K562 (cell line): ENCODE data around the gene SERAC1.

Experiments used
- EZH2 ChIP-seq: IDR thresholded peaks from 2 replicates; pipeline ENCODE4 v1.6.1; 2012; ENCODE audit warnings: low read depth, mild to moderate bottlenecking, inconsistent platforms, low read length, borderline replicate concordance
- JUND ChIP-seq, 2 experiments: IDR thresholded peaks; 2 replicates in 1 of 2; 3 replicates in 1 of 2; pipeline ENCODE4 v1.6.1; 2011; ENCODE audit warnings: borderline replicate concordance in 2 of 2, low read depth in 2 of 2, low read length in 2 of 2, improper control_type of control experiment in 1 of 2, missing biosample characterization in 1 of 2, missing genetic modification characterization in 1 of 2, missing genetic modification reagents in 1 of 2
- MYNN ChIP-seq, 2 experiments: sonication (generic); formaldehyde crosslinking in 1 of 2; IDR thresholded peaks; 2 replicates each; pipeline versions ENCODE4 v1.5.0 to v1.6.1; 2016 to 2020; ENCODE audit warnings: antibody characterized with exemption in 1 of 2, missing genetic modification reagents in 1 of 2
- POLR2AphosphoS5 ChIP-seq: IDR thresholded peaks from 2 replicates; pipeline ENCODE4 v1.6.1; 2011; ENCODE audit warnings: mild to moderate bottlenecking, low read depth, low read length, moderate library complexity; ENCODE audit not compliant: control insufficient read depth, insufficient read depth
- POLR3G ChIP-seq: IDR thresholded peaks from 2 replicates; pipeline ENCODE4 v1.6.1; 2011; ENCODE audit not compliant: insufficient read length, insufficient replicate concordance; ENCODE audit errors: extremely low read depth
- PPARD ChIP-seq: fragments of 250-450 bp; sonication (Bioruptor Pico); IDR thresholded peaks from 2 replicates; pipeline ENCODE4 v1.8.0; 2022; ENCODE audit warnings: inconsistent platforms, mild to moderate bottlenecking, moderate library complexity
- TF ChIP-seq, protein P1 (sequence below), 3 experiments: IDR thresholded peaks in 2 of 3; conservative IDR thresholded peaks in 1 of 3; 2 replicates each; pipeline ENCODE4 v1.5.1; 2011 to 2012; ENCODE audit warnings: low read length in 3 of 3, mild to moderate bottlenecking in 3 of 3, control low read depth in 2 of 3, improper control_type of control experiment in 1 of 3, inconsistent platforms in 1 of 3, low read depth in 1 of 3, mixed read lengths in 1 of 3, moderate library complexity in 1 of 3; ENCODE audit not compliant: insufficient read depth in 2 of 3

DNA sequence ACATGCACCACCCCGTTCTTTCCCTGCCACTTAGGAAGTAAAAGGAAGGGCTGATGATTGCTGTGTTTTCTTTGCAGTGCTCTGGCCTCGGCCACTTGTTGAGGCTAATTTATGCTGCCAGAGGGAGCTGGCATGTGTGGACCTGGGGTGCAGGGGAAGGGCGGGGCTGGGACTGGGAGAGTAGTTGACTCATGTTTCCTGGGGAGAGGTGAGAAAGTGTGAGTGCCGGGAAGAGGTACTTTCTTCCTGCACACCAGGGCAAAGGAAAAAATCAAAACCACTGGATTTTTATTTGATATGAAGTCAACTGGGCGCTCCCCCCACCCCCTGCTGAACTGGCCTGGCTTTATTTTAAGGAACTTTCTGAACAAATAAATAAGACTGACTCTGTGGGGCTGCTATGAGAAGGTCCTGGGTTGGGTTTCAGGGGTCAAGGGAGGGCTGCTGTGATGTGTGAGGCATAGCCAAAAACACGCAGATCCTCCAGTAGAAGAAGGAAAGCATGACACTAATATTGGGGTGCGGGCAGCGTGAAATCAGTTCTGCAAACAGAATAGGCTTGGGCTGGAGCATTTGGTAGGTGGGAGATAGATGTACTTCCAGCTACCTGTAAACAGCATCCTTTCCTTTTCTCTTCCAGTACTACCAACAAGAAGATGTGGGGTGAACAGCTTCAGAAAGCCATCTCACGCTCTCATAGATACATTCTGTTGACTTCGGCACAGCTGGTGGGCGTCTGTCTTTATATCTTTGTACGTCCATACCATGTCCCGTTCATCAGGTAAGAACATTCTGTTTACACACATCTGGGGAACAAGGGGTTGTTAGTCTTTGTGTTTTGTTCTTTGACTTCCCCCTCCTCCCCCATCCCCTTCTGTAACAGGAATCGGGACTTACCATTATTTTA is 98.9 kb downstream of the SERAC1 start:
- TF ChIP-seq PPARD (no peak), EZH2 (no peak), POLR3G (no peak), POLR2AphosphoS5 (no peak), MYNN (IDR thresholded peaks at IDR 0.05) (no peak), MYNN (CRISPR knock-in tag; IDR thresholded peaks at IDR 0.05) (no peak), JUND (IDR thresholded peaks at IDR 0.05; ENCODE audit: borderline replicate concordance, low read depth, low read length) (no peak), JUND (tag; IDR thresholded peaks at IDR 0.05; ENCODE audit: borderline replicate concordance, low read depth, low read length) (no peak)
- TF ChIP-seq, protein P1, sequence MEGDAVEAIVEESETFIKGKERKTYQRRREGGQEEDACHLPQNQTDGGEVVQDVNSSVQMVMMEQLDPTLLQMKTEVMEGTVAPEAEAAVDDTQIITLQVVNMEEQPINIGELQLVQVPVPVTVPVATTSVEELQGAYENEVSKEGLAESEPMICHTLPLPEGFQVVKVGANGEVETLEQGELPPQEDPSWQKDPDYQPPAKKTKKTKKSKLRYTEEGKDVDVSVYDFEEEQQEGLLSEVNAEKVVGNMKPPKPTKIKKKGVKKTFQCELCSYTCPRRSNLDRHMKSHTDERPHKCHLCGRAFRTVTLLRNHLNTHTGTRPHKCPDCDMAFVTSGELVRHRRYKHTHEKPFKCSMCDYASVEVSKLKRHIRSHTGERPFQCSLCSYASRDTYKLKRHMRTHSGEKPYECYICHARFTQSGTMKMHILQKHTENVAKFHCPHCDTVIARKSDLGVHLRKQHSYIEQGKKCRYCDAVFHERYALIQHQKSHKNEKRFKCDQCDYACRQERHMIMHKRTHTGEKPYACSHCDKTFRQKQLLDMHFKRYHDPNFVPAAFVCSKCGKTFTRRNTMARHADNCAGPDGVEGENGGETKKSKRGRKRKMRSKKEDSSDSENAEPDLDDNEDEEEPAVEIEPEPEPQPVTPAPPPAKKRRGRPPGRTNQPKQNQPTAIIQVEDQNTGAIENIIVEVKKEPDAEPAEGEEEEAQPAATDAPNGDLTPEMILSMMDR (IDR thresholded peaks at IDR 0.05 in 2 of 3, conservative IDR thresholded peaks at IDR 0.05 in 1 of 3; ENCODE audit: insufficient read depth in 2 of 3, low read depth in 1 of 3, low read length in 3 of 3): no peak
